GM12878 (cell line): Measurements from ENCODE around the gene RANBP1. TPM values are rescaled to one million over a fixed set of nuclear protein-coding genes. Genes with fewer than 3 reads are reported as not detected.

Source experiments
- ATAC-seq: fragments of 200-7000 bp; cut with Tn5 transposase; 3 replicates; pipeline ENCODE4 v1.9.1; 2020; ENCODE audit warnings: mild to moderate bottlenecking, moderate library complexity
- BruUV-seq: library from RNA; stranded (reverse); fragments of 400-500 nt; replicated peaks from 2 replicates; lab custom pipeline; 2021; lab: Mats Ljungman, UMichigan
- CTCF ChIA-PET: fragments of 300-600 bp; sonication (Branson Sonifier 250); formaldehyde crosslinking; extraction: SDS; loops from one replicate; lab custom pipeline; 2021; ENCODE audit warnings: inconsistent platforms; lab: Yijun Ruan, JAX
- POLR2A ChIA-PET: fragments of 350-600 bp; formaldehyde crosslinking; extraction: SDS; loops from one replicate; lab custom pipeline; 2021; ENCODE audit warnings: inconsistent platforms; lab: Charles Lee
- RAD21 ChIA-PET: fragments of 300-600 bp; sonication (Branson Sonifier 250); formaldehyde crosslinking; loops from one replicate; lab custom pipeline; 2023; ENCODE audit warnings: antibody characterized with exemption; ENCODE audit not compliant: unreplicated experiment; lab: Charles Lee
- SMC1A ChIA-PET: fragments of 300-600 bp; sonication (Branson Sonifier 250); formaldehyde crosslinking; loops from one replicate; lab custom pipeline; 2023; ENCODE audit not compliant: unreplicated experiment, uncharacterized antibody; lab: Charles Lee
- DNase-seq: peaks from one replicate; pipeline ENCODE4 v3.0.0-alpha.2; 2011; ENCODE audit warnings: low read depth, low spot score
- FAIRE-seq: peaks from 3 replicates; lab custom pipeline; 2011; peaks lifted over from hg19 to GRCh38; lab: Jason Lieb, UNC
- H2AFZ ChIP-seq: 2 replicates; pipeline ENCODE4 v1.6.0; 2011; ENCODE audit warnings: low read depth, low read length, control low read depth; ENCODE audit not compliant: control insufficient read depth
- H3K27ac ChIP-seq: 2 replicates; pipeline ENCODE4 v1.5.1; 2011; ENCODE audit warnings: control low read depth; ENCODE audit not compliant: control insufficient read depth, insufficient read depth
- H3K27me3 ChIP-seq, 2 experiments: replicated peaks in 1 of 2; 2 replicates each; pipeline versions ENCODE4 v1.6.0 to v1.6.1; 2011; ENCODE audit warnings: low read length in 1 of 2; ENCODE audit not compliant: control insufficient read depth in 2 of 2, insufficient read depth in 2 of 2
- H3K36me3 ChIP-seq, 2 experiments: 2 replicates each; pipeline ENCODE4 v1.5.1; 2011; ENCODE audit warnings: low read length in 1 of 2; ENCODE audit not compliant: control insufficient read depth in 2 of 2, insufficient read depth in 2 of 2
- H3K4me1 ChIP-seq: 2 replicates; pipeline ENCODE4 v1.6.1; 2011; ENCODE audit warnings: mild to moderate bottlenecking, low read length, moderate library complexity, mixed read lengths; ENCODE audit not compliant: control insufficient read depth, insufficient read depth
- H3K4me2 ChIP-seq: 2 replicates; pipeline ENCODE4 v1.6.0; 2011; ENCODE audit warnings: control low read depth; ENCODE audit not compliant: control insufficient read depth, insufficient read depth
- H3K4me3 ChIP-seq: fragments of 200-600 bp; sonication (generic); 2 replicates; pipeline ENCODE4 v1.5.1; 2016
- H3K79me2 ChIP-seq: 2 replicates; pipeline ENCODE4 v1.6.0; 2011; ENCODE audit warnings: low read length; ENCODE audit not compliant: control insufficient read depth, insufficient read depth
- H3K9ac ChIP-seq: 2 replicates; pipeline ENCODE4 v1.8.0; 2011; ENCODE audit warnings: low read length, control low read depth, mixed read lengths; ENCODE audit not compliant: control insufficient read depth, insufficient read depth
- H3K9me3 ChIP-seq: replicated peaks from 3 replicates; pipeline ENCODE4 v1.5.1; 2011; ENCODE audit warnings: mild to moderate bottlenecking, low read length; ENCODE audit not compliant: control insufficient read depth, insufficient read depth
- H4K20me1 ChIP-seq: 2 replicates; pipeline ENCODE4 v1.6.0; 2011; ENCODE audit not compliant: control insufficient read depth, insufficient read depth
- EP300 ChIP-seq, 2 experiments: fragments of 150-350 bp in 1 of 2; IDR thresholded peaks; 2 replicates each; pipeline ENCODE4 v1.6.1; 2011 to 2012; ENCODE audit warnings: low read depth in 2 of 2, low read length in 2 of 2, borderline replicate concordance in 1 of 2, improper control_type of control experiment in 1 of 2, inconsistent platforms in 1 of 2; ENCODE audit not compliant: control insufficient read depth in 1 of 2
- ESRRA ChIP-seq: IDR thresholded peaks from 2 replicates; pipeline ENCODE4 v1.6.1; 2012; ENCODE audit warnings: mild to moderate bottlenecking, low read length, improper control_type of control experiment
- FOXK2 ChIP-seq: fragments of 450-650 bp; IDR thresholded peaks from 2 replicates; pipeline ENCODE4 v1.6.1; 2017; ENCODE audit warnings: mild to moderate bottlenecking, moderate library complexity
- LARP7 ChIP-seq: fragments of 450-650 bp; IDR thresholded peaks from 2 replicates; pipeline ENCODE4 v1.6.1; 2017; ENCODE audit warnings: mild to moderate bottlenecking
- PML ChIP-seq: IDR thresholded peaks from 2 replicates; pipeline ENCODE4 v1.6.1; 2012; ENCODE audit warnings: low read length, inconsistent platforms
- WGBS: methylation state at CpG from one replicate; pipeline ENCODE4 v1.1.6; 2016; ENCODE audit warnings: low lambda C conversion rate; ENCODE audit not compliant: insufficient replicate concordance, insufficient coverage; ENCODE audit errors: missing lambda C conversion rate; 5-methylcytosine and 5-hydroxymethylcytosine counted together
- in situ Hi-C: fragments of 300-500 bp; cut with MboI; formaldehyde crosslinking; loops from 9 replicates; pipeline ENCODE4 v1.14.3; 2018; ENCODE audit warnings: mixed read lengths
- intact Hi-C: fragments of 100-400 bp; cut with micrococcal nuclease; formaldehyde crosslinking; loops from one replicate; pipeline ENCODE4 v1.14.2; 2022; ENCODE audit not compliant: unreplicated experiment
- polyA plus RNA-seq, 11 experiments: library from polyadenylated mRNA; depleted of rRNA in 4 of 11; unstranded in 6 of 11; stranded (reverse) in 5 of 11; fragments of >200 nt; fragmentation: Nextera tagmentation in 4 of 11; fragmentation: Illumina TruSeq in 1 of 11; extraction: Ambion mirVana in 4 of 11; extraction: Trizol in 1 of 11; gene quantifications; 1 replicate in 1 of 11; 2 replicates in 10 of 11; pipeline versions ENCODE4 v1.2.1 to v1.2.3, GENCODE V29; 2011 to 2016; ENCODE audit warnings: inconsistent platforms in 2 of 11, missing spikeins in 2 of 11, low read depth in 1 of 11
- total RNA-seq, 4 experiments: library from RNA; depleted of rRNA in 3 of 4; stranded (reverse); fragments of >200 nt in 3 of 4; fragmentation: Illumina TruSeq in 1 of 4; extraction: Trizol in 1 of 4; gene quantifications; 2 replicates each; pipeline versions ENCODE4 v1.2.1 to v1.2.3, GENCODE V29; 2013 to 2021
- TF ChIP-seq, protein P1 (sequence below): fragments of 450-650 bp; formaldehyde crosslinking; IDR thresholded peaks from 2 replicates; pipeline ENCODE4 v1.5.0; 2022; ENCODE audit warnings: mild to moderate bottlenecking, missing genetic modification characterization

Gene RANBP1
- total and polyA plus RNA-seq, 10 of the 15 experiments (the other 5 are each of a cell fraction or from before 2014, with no cell fraction given): 55.3 to 808 (median 394) TPM

DNA sequence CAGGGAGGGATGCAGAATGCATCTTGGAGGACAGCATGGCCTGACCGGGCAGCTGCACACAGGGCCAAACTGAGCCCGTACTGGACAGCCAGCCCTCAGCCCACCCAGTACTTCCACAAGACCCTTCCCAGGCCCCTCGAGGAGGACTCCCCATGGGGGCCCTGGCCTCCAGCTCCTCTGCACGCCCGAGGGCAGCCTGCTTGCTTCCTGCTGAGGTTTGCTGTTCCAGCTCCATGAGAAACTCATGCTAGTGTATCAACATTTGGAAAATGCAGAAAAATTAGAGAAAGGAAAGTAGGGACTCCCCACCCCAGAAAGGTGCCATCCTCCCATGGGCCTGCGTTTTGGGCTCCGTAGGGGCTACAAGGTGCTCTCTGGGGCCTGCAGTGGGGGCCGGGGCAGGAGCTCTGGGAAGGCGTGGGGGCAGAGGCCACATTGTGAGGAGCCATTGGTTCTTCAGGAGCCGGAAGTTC lies 56.3 kb downstream of the RANBP1 start:
- Histone ChIP-seq H3K27ac (no peak overlapping the region), H3K9ac (no peak overlapping the region), H3K4me3 (no peak overlapping the region), H4K20me1 (no peaks in the 10 kb centered on the region), H2AFZ (no peak overlapping the region), H3K4me1 (no peaks in the 10 kb centered on the region), H3K79me2 (no peaks in the 10 kb centered on the region), H3K4me2 (no peak overlapping the region), H3K36me3 (no peaks in the 10 kb centered on the region), H3K27me3 (no peaks in the 10 kb centered on the region), H3K9me3 (no peaks in the 10 kb centered on the region)
- in situ Hi-C loops (no loop called here), intact Hi-C loops (no loop called here)
- no peak for ATAC-seq
- 38% methylated on average over 10 of the region's 10 CpGs for WGBS
- POLR2A ChIA-PET: no interaction called here
- RAD21 ChIA-PET: no interaction called here
- no peak for TF ChIP-seq ESRRA
- TF ChIP-seq, protein P1, sequence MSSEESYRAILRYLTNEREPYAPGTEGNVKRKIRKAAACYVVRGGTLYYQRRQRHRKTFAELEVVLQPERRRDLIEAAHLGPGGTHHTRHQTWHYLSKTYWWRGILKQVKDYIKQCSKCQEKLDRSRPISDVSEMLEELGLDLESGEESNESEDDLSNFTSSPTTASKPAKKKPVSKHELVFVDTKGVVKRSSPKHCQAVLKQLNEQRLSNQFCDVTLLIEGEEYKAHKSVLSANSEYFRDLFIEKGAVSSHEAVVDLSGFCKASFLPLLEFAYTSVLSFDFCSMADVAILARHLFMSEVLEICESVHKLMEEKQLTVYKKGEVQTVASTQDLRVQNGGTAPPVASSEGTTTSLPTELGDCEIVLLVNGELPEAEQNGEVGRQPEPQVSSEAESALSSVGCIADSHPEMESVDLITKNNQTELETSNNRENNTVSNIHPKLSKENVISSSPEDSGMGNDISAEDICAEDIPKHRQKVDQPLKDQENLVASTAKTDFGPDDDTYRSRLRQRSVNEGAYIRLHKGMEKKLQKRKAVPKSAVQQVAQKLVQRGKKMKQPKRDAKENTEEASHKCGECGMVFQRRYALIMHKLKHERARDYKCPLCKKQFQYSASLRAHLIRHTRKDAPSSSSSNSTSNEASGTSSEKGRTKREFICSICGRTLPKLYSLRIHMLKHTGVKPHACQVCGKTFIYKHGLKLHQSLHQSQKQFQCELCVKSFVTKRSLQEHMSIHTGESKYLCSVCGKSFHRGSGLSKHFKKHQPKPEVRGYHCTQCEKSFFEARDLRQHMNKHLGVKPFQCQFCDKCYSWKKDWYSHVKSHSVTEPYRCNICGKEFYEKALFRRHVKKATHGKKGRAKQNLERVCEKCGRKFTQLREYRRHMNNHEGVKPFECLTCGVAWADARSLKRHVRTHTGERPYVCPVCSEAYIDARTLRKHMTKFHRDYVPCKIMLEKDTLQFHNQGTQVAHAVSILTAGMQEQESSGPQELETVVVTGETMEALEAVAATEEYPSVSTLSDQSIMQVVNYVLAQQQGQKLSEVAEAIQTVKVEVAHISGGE (CRISPR knock-in tag): no peak
- no peak for TF ChIP-seq LARP7
- no peak for TF ChIP-seq FOXK2
- TF ChIP-seq PML: no peak
- TF ChIP-seq EP300 (IDR thresholded peaks at IDR 0.05; ENCODE audit: borderline replicate concordance in 1 of 2, control insufficient read depth in 1 of 2, low read depth in 2 of 2, low read length in 2 of 2): no peak
- DNase-seq: no peak
- SMC1A ChIA-PET: no interaction called here
- no peak for FAIRE-seq
- no TSS peak for BruUV-seq
- CTCF ChIA-PET: interaction anchor here (1.8 kb wide), 1 partner anchor 67 kb away, joined by 4 read pairs; no protein-coding TSS in a partner anchor
